Measurements from ENCODE around the gene ARHGEF17. TPM values are rescaled to one million over a fixed set of nuclear protein-coding genes. Genes with fewer than 3 reads are reported as not detected.

ARHGEF17 gene
- total RNA-seq, 3 donors from 2014 or later (not counting 1 experiment from before 2014, with no cell fraction given), result 0.02 to 0.88 (median 0.50) TPM

GRCh38 chr11:73375830-73376159, 67.7 kb downstream of the ARHGEF17 start:
- H3K27ac Mint-ChIP-seq, result peak overlapping the region; percentile 91 to 95
- H3K4me3 Mint-ChIP-seq, result peak overlapping the region; percentile 91
- H3K27ac ChIP-seq (ENCODE audit: low read length), result peak overlapping the region; percentile 81
- no peaks in the 10 kb centered on the region for H3K9me3 Mint-ChIP-seq
- DNase-seq (no peak), ATAC-seq (no peak)
- intact Hi-C loops (cut with micrococcal nuclease), result loop anchor here (2.0 kb wide), 2 partner anchors 17 to 25 kb away; no protein-coding TSS in a partner anchor
- peaks cover 56% of the 10 kb centered on the region for H3K4me1 ChIP-seq (ENCODE audit: control insufficient read depth, insufficient read depth, low read length)
- no peaks in the 10 kb centered on the region for H3K27me3 ChIP-seq (ENCODE audit: control insufficient read depth, insufficient read depth, low read length)
- H3K4me3 ChIP-seq (ENCODE audit: low read length), result no peak overlapping the region
- H3K9me3 ChIP-seq (ENCODE audit: control insufficient read depth, insufficient read depth, low read length), result no peaks in the 10 kb centered on the region
- no peaks in the 10 kb centered on the region for H3K36me3 ChIP-seq (ENCODE audit: control insufficient read depth, insufficient read depth, low read length)
- H3K4me1 Mint-ChIP-seq, result peaks cover 14 to 41% of the 10 kb centered on the region in 2 donors
- H3K36me3 Mint-ChIP-seq, result no peaks in the 10 kb centered on the region
- no peaks in the 10 kb centered on the region for H3K27me3 Mint-ChIP-seq (ENCODE audit: low read depth in 2 of 2)
- WGBS (ENCODE audit: insufficient coverage), result 54% methylated on average over 6 of the region's 6 CpGs
- TF ChIP-seq CTCF (IDR thresholded peaks at IDR 0.05), result no peak

- Mint-ChIP-seq H3K4me3 (peak within 1 kb of the TSS; percentile 91), H3K4me1 (peaks cover 14 to 45% of the 10 kb centered on the region in 2 donors), H3K9me3 (no peaks in the 10 kb centered on the region), H3K36me3 (no peaks in the 10 kb centered on the region), H3K27ac (peak within 1 kb of the TSS; percentile 91 to 95), H3K27me3 (ENCODE audit: low read depth in 2 of 2) (no peaks in the 10 kb centered on the region)
- Histone ChIP-seq H3K27ac (ENCODE audit: low read length) (peak within 1 kb of the TSS; percentile 89), H3K4me3 (ENCODE audit: low read length) (peak within 1 kb of the TSS; percentile 69), H3K36me3 (ENCODE audit: control insufficient read depth, insufficient read depth, low read length) (no peaks in the 10 kb centered on the region), H3K9me3 (ENCODE audit: control insufficient read depth, insufficient read depth, low read length) (no peaks in the 10 kb centered on the region), H3K27me3 (ENCODE audit: control insufficient read depth, insufficient read depth, low read length) (no peaks in the 10 kb centered on the region), H3K4me1 (ENCODE audit: control insufficient read depth, insufficient read depth, low read length) (peaks cover 61% of the 10 kb centered on the region)
- WGBS (ENCODE audit: insufficient coverage), result under 1% methylated on average over 96 of the region's 96 CpGs
- intact Hi-C loops (cut with micrococcal nuclease), result loop anchor here (2.0 kb wide), 2 partner anchors 17 to 25 kb away; no protein-coding TSS in a partner anchor
- ATAC-seq, result peak; percentile 76 to 90 (median 76)
- peak; percentile 94 for TF ChIP-seq CTCF (IDR thresholded peaks at IDR 0.05)
- DNase-seq, result peak; percentile 96 to 97
Measured at GRCh38 chr11:73376160-73376802, 68.2 kb downstream of the ARHGEF17 start, which contains the start of gene RELT. Gene RELT (plus strand): TSS chr11:73376399. CDS start chr11:73389137, 12,738 bp downstream.

GRCh38 chr11:73376803-73377629, 68.9 kb downstream of the ARHGEF17 start:
- Histone ChIP-seq H3K36me3 (ENCODE audit: control insufficient read depth, insufficient read depth, low read length) (no peaks in the 10 kb centered on the region), H3K9me3 (ENCODE audit: control insufficient read depth, insufficient read depth, low read length) (no peaks in the 10 kb centered on the region), H3K4me1 (ENCODE audit: control insufficient read depth, insufficient read depth, low read length) (peaks cover 67% of the 10 kb centered on the region), H3K4me3 (ENCODE audit: low read length) (peak overlapping the region; percentile 69), H3K27me3 (ENCODE audit: control insufficient read depth, insufficient read depth, low read length) (no peaks in the 10 kb centered on the region), H3K27ac (ENCODE audit: low read length) (peak overlapping the region; percentile 89)
- no peaks in the 10 kb centered on the region for H3K36me3 Mint-ChIP-seq
- peaks cover 14 to 47% of the 10 kb centered on the region in 2 donors for H3K4me1 Mint-ChIP-seq
- H3K27me3 Mint-ChIP-seq (ENCODE audit: low read depth in 2 of 2), result no peaks in the 10 kb centered on the region
- intact Hi-C loops (cut with micrococcal nuclease), result loop anchor here (2.0 kb wide), 2 partner anchors 16 to 26 kb away; no protein-coding TSS in a partner anchor
- 2% methylated on average over 56 of the region's 56 CpGs for WGBS (ENCODE audit: insufficient coverage)
- H3K27ac Mint-ChIP-seq, result peak overlapping the region; percentile 91 to 95
- peak overlapping the region; percentile 91 for H3K4me3 Mint-ChIP-seq
- ATAC-seq (peak; percentile 64 to 81 (median 68)), DNase-seq (peak; percentile 80 to 84)
- H3K9me3 Mint-ChIP-seq, result no peaks in the 10 kb centered on the region
- no peak for TF ChIP-seq CTCF (IDR thresholded peaks at IDR 0.05)

Measured in natural killer cell (primary cell).